22Rv1 (cell line): ENCODE data around the gene MYRFL.

Experiments
- CTCF ChIP-seq: fragments of 450-650 bp; IDR thresholded peaks from 2 replicates; pipeline ENCODE4 v1.5.1; 2017; ENCODE audit warnings: mild to moderate bottlenecking
- ZFX ChIP-seq: fragments of 450-650 bp; IDR thresholded peaks from 2 replicates; pipeline ENCODE4 v1.6.1; 2017; ENCODE audit warnings: antibody characterized with exemption, borderline replicate concordance

- no peak for TF ChIP-seq CTCF
- no peak for TF ChIP-seq ZFX
These were observed 69.9 kb downstream of the MYRFL start for GRCh38 chr12:69894800-69895383.
